Loucy (cell line): Measurements from ENCODE around the gene CUX1.

ENCODE experiments used
- EZH2phosphoT487 ChIP-seq: fragments of 200-600 bp; IDR thresholded peaks from 2 replicates; pipeline ENCODE4 v1.6.1; 2018; ENCODE audit warnings: antibody characterized with exemption, mild to moderate bottlenecking, moderate library complexity, borderline replicate concordance
- TF ChIP-seq, protein P1 (sequence below): fragments of 200-600 bp; sonication (generic); conservative IDR thresholded peaks from 2 replicates; pipeline ENCODE4 v1.5.1; 2014; ENCODE audit warnings: mild to moderate bottlenecking, antibody characterized with exemption, low read length

DNA sequence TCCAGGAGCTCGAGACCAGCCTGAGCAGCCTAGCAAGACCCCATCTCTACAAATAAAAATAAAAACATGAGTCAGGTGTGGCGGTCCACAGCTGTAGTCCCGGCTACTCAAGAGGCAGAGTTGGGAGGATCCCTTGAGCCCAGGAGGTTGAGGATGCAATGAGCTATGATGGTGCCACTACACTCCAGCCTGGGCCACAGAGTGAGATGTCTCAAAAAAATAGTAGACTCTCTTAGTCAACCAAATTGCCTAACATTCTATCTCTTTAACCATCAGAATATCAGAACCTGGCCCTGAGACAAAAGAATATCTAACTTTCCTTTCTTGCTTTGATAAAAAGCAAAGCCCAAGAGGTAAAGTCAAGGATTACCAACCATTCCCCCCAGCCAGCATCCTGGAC is 35.0 kb upstream of the CUX1 start:
- TF ChIP-seq, protein P1, sequence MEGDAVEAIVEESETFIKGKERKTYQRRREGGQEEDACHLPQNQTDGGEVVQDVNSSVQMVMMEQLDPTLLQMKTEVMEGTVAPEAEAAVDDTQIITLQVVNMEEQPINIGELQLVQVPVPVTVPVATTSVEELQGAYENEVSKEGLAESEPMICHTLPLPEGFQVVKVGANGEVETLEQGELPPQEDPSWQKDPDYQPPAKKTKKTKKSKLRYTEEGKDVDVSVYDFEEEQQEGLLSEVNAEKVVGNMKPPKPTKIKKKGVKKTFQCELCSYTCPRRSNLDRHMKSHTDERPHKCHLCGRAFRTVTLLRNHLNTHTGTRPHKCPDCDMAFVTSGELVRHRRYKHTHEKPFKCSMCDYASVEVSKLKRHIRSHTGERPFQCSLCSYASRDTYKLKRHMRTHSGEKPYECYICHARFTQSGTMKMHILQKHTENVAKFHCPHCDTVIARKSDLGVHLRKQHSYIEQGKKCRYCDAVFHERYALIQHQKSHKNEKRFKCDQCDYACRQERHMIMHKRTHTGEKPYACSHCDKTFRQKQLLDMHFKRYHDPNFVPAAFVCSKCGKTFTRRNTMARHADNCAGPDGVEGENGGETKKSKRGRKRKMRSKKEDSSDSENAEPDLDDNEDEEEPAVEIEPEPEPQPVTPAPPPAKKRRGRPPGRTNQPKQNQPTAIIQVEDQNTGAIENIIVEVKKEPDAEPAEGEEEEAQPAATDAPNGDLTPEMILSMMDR = no peak
- no peak for TF ChIP-seq EZH2phosphoT487
